ENCODE data around the gene RPA3.

The RPA3 gene

DNA sequence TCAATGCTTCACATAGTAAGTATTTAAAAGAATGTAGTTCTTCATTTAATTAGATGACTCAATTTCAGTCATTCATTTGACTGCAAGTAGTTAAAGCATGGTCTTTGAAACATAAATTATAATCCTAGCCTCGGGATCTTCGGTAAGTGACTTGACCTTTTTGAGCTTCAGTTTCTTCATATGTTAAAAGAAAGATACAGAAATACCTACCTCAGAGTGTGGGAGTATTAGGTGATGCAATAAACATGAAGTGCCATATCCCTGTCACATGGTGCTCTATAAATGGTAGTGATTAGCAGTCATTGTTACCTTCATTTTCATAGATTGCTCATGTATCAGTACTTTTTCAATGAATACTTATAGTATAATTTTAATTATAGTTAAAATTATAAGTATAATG lies 109.1 kb downstream of the RPA3 start:
- Histone ChIP-seq H3K4me1 (ENCODE audit: low read length) (no peaks in the 10 kb centered on the region), H3K36me3 (replicated peaks; ENCODE audit: low read depth, low read length) (peaks cover 22% of the 10 kb centered on the region), H2AFZ (ENCODE audit: low read depth, low read length) (no peak overlapping the region), H3K4me3 (ENCODE audit: low read length) (no peak overlapping the region), H3K9ac (ENCODE audit: low read length) (no peak overlapping the region), H3K4me2 (ENCODE audit: low read length) (no peak overlapping the region), H3K27me3 (ENCODE audit: low read depth, low read length) (no peaks in the 10 kb centered on the region), H4K20me1 (ENCODE audit: insufficient read depth, low read length) (no peaks in the 10 kb centered on the region), H3K79me2 (ENCODE audit: low read length) (no peaks in the 10 kb centered on the region), H3K27ac (ENCODE audit: low read length) (no peak overlapping the region), H3K9me3 (ENCODE audit: insufficient read depth, low read length) (no peaks in the 10 kb centered on the region)
- TF ChIP-seq EZH2phosphoT487 (IDR thresholded peaks at IDR 0.05; ENCODE audit: low read depth) (no peak), CTCF (IDR thresholded peaks at IDR 0.05; ENCODE audit: low read depth, low read length) (no peak)

DNA sequence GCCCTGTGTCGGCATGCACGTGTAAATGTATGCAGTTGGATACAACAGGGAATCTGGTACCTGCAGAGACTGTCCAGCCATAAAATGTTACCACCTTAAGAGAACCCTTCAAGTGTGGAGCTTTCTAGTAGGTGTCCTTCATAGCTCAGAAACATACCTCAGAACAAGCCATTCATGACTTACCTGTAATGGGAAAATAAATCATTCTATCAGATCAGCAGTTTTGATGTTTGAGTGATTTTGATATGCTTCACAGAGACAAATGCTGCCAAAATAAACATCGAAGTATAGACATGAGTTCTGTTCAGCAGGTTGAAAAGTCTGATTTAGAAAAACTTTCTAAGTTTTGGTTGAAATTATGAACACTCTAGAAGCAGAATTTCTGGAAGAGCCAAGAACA lies 111.4 kb downstream of the RPA3 start:
- no peaks in the 10 kb centered on the region for H3K4me1 ChIP-seq (ENCODE audit: low read length)
- no peaks in the 10 kb centered on the region for H3K9me3 ChIP-seq (ENCODE audit: insufficient read depth, low read length)
- no peaks in the 10 kb centered on the region for H3K27me3 ChIP-seq (ENCODE audit: low read depth, low read length)
- H2AFZ ChIP-seq (ENCODE audit: low read depth, low read length): no peak overlapping the region
- H3K27ac ChIP-seq (ENCODE audit: low read length): no peak overlapping the region
- no peak overlapping the region for H3K4me2 ChIP-seq (ENCODE audit: low read length)
- H3K79me2 ChIP-seq (ENCODE audit: low read length): no peaks in the 10 kb centered on the region
- H4K20me1 ChIP-seq (ENCODE audit: insufficient read depth, low read length): no peaks in the 10 kb centered on the region
- H3K36me3 ChIP-seq (replicated peaks; ENCODE audit: low read depth, low read length): peaks cover 22% of the 10 kb centered on the region
- H3K9ac ChIP-seq (ENCODE audit: low read length): no peak overlapping the region
- TF ChIP-seq EZH2phosphoT487 (IDR thresholded peaks at IDR 0.05; ENCODE audit: low read depth) (no peak), CTCF (IDR thresholded peaks at IDR 0.05; ENCODE audit: low read depth, low read length) (no peak)
- H3K4me3 ChIP-seq (ENCODE audit: low read length): no peak overlapping the region

DNA sequence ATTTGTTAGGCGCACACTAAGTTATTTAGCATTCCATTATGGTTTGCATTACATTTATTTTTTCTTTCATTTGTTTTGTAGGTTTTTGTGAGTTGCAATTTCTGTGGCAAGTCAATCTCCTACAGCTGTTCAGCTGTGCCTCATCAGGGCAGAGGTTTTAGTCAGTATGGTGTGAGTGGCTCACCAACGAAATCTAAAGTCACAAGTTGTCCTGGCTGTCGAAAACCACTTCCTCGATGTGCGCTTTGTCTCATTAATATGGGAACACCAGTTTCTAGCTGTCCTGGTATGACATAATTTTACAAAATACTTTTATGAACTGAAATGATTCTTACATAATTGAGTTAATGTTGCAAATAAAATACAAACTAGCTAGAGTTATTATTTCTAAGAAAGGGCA lies 122.2 kb downstream of the RPA3 start:
- H3K9ac ChIP-seq (ENCODE audit: low read length): no peak overlapping the region
- H4K20me1 ChIP-seq (ENCODE audit: insufficient read depth, low read length): no peaks in the 10 kb centered on the region
- no peak for TF ChIP-seq CTCF (IDR thresholded peaks at IDR 0.05; ENCODE audit: low read depth, low read length)
- TF ChIP-seq EZH2phosphoT487 (IDR thresholded peaks at IDR 0.05; ENCODE audit: low read depth): no peak
- no peak overlapping the region for H3K4me3 ChIP-seq (ENCODE audit: low read length)
- H3K9me3 ChIP-seq (ENCODE audit: insufficient read depth, low read length): no peaks in the 10 kb centered on the region
- H3K79me2 ChIP-seq (ENCODE audit: low read length): 0 out of 2 replicates have a peak, but pooled peaks cover 3% of the 10 kb centered on the region
- no peaks in the 10 kb centered on the region for H3K27me3 ChIP-seq (ENCODE audit: low read depth, low read length)
- H3K4me2 ChIP-seq (ENCODE audit: low read length): no peak overlapping the region
- no peak overlapping the region for H2AFZ ChIP-seq (ENCODE audit: low read depth, low read length)
- H3K36me3 ChIP-seq (replicated peaks; ENCODE audit: low read depth, low read length): peaks cover 31% of the 10 kb centered on the region
- H3K4me1 ChIP-seq (ENCODE audit: low read length): no peaks in the 10 kb centered on the region
- H3K27ac ChIP-seq (ENCODE audit: low read length): no peak overlapping the region

DNA sequence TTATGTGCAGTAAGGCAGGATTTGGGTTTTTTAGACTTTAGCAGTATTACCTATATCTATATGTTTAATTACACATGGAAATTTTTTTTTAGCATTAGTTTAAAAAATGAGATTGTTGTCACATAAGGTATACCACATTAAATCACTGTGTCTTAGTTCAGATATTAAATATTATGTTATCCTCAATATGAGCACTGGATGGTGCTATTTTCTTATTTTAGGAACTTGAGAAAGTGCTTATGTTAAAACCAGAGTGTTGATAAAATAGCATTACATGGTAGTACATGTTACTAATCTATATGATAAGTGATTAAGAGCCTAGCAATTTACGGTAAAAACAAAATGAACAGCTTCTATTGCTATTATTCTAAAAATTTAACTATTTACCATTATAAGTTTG lies 123.0 kb downstream of the RPA3 start:
- Histone ChIP-seq H3K4me1 (ENCODE audit: low read length) (no peaks in the 10 kb centered on the region), H3K9ac (ENCODE audit: low read length) (no peak overlapping the region), H3K27me3 (ENCODE audit: low read depth, low read length) (no peaks in the 10 kb centered on the region), H3K79me2 (ENCODE audit: low read length) (0 out of 2 replicates have a peak, but pooled peaks cover 3% of the 10 kb centered on the region), H3K27ac (ENCODE audit: low read length) (no peak overlapping the region), H3K4me2 (ENCODE audit: low read length) (no peak overlapping the region), H3K9me3 (ENCODE audit: insufficient read depth, low read length) (no peaks in the 10 kb centered on the region), H4K20me1 (ENCODE audit: insufficient read depth, low read length) (no peaks in the 10 kb centered on the region), H3K4me3 (ENCODE audit: low read length) (no peak overlapping the region), H3K36me3 (replicated peaks; ENCODE audit: low read depth, low read length) (peaks cover 37% of the 10 kb centered on the region), H2AFZ (ENCODE audit: low read depth, low read length) (no peak overlapping the region)
- TF ChIP-seq EZH2phosphoT487 (IDR thresholded peaks at IDR 0.05; ENCODE audit: low read depth): no peak
- TF ChIP-seq CTCF (IDR thresholded peaks at IDR 0.05; ENCODE audit: low read depth, low read length): peak; percentile 27

Data from OCI-LY3 (cell line).